NCI-H2227 (cell line): ENCODE measurements around the gene DNASE2.
"Not testable (repeated sequence)": the region's sequence is repeated elsewhere in the genome, so short reads cannot be mapped to it uniquely, and the experiment has no call there.

Experiments used
- DNase-seq: peaks from one replicate; lab custom pipeline; 2025; ENCODE audit not compliant: unreplicated experiment; lab: John Stamatoyannopoulos, UW

The DNASE2 gene

DNA sequence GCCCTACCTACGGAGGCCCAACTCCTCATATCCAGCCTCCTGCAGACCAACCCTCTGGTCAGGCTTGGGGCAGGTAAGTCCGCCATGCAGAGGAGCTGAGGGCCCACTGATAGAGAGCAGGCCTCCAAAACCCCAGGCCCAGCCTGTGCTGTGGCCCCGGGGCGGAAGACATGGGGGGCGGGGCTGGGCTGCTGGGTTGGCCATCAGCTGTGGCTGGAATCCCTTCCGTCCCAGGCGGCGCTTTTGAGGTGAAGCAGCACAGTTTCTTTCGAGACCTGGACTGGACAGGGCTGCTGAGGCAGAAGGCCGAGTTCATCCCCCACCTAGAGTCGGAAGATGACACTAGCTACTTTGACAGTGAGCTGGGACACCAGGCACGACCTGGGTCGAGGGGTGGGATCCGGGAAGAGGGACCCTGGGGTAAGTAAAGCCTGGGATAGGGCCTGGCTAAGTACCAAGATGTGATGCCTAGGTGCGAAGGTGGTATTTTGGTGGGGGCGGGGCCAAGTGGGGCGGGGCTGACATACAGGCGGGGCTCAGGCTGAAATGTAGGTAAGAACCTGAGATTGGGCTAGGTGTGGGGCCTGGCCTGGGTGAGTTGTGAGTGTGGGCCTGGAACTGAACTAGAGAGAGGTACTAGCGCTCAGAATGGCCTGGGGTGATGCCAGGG lies 15.4 kb downstream of the DNASE2 start:
- DNase-seq: no peak

DNA sequence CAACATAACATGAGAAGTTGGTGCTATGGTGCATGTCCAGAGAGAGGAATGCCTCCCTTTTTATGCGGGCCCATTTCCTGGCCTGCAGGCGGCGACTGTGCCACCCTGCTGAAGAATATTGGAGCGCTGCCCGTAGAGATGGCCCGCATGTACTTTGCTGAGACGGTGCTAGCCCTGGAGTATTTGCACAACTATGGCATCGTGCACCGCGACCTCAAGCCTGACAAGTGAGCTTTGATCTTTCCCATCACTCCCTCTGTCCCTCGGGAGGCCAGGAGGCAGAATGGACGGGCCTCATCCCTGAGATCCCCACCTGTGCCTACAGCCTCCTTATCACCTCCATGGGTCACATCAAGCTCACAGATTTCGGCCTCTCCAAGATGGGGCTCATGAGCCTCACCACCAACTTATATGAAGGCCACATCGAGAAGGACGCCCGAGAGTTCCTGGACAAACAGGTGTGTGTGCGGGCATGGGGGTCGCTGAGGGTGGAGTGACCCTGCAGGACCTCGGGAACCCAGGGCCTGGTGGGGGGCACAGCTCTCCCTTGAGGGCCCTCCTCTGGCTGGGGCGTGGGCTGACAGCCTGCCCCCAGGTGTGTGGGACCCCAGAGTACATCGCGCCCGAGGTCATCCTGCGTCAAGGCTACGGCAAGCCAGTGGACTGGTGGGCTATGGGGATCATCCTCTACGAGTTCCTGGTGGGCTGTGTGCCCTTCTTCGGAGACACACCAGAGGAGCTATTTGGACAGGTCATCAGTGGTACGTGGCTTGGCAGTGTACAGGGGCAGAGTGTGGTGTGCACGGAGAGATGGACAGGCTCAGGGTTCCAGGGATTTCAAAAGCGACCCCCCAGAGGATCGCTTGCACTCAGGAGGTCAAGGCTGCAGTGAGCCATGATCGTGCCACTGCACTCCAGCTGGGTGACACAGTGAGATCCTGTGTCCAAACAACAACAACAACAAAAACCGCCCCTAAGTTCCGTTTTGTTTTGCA lies 16.2 kb downstream of the DNASE2 start:
- DNase-seq: no peak

DNA sequence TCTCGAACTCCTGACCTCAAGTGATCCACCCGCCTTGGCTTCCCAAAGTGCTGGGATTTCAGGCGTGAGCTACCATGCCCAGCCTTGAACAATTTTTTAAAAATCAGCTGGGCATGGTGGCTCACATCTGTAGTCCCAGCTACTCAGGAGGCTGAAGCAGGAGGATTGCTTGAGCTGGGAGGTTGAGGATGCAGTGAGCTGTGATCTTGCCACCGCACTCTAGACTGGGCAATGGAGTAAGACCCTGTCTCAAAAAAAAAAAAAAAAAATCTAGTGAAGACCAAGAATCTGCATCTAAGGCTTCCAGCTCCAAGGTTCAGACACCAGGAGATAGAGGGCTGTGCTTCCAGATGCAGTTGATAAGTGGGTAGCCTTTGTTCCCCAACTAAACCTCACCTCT lies 17.1 kb downstream of the DNASE2 start:
- no peak for DNase-seq

DNA sequence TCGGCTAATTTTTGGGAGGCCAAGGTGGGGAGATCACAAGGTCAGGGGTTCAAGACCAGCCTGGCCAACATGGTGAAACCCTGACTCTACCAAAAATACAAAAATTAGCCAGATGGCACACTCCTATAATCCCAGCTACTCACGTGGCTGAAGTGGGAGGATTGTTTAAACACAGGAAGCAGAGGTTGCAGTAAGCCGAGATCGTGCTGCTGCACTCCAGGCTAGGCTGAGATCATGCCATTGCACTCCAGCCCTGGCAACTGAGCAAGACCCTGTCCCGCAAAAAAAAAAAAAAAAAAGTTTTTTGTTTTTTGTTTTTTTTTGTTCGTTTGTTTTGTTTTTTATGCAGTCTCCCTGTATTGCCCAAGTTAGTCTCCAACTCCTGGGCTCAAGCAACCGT lies 21.7 kb downstream of the DNASE2 start:
- no peak for DNase-seq

DNA sequence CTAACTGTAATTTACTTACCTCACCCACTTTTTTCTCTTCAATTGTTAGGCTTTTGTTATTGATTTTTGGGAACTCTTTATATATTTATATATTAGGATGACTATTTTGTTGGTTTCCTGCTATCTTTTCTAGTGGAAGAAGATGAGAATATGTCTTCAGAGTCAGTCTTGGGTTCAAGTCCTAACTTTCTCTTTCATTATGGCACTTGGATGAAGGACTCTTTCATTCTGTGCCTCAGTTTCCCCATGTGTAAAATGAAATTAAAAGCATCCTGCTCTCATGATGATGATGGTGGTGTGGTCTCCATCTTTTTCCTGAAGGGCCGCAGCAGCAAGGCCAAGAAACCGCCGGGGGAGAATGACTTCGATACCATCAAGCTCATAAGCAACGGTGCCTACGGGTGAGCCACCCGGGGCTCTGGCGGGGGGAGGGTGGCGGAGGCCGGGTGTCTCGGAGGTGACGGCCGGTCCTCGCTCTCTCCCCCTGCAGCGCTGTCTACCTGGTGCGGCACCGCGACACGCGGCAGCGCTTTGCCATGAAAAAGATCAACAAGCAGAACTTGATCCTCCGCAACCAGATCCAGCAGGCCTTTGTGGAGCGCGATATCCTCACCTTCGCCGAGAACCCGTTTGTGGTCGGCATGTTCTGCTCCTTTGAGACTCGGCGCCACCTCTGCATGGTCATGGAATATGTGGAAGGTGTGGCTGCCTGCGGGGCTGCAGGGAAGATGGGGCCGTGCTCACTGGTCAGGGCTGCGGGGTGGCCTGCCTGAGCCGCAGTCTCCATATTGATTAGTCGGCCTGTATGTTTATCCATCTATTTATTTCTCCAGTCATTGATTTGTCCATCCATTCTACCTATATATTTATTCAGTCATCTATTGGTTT lies 23.0 kb downstream of the DNASE2 start:
- no peak for DNase-seq

DNA sequence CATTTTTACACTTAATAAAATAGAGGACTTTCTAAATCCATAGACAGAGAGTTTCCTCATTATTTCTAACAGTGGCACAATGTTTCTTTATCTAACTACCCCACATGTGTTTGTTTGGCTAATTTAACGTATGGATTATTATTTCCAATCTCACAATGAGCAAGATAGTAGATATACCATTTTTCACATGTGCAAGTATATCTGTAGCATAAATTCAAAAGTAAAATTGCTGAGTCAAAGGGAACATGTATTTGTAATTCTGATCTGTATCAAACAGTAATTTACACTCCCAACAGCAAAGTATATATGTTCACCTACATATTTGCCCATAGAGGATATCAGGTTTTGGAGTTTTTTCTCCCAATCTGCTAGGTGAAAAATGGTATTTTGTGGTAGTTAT lies 24.6 kb downstream of the DNASE2 start:
- no peak for DNase-seq

DNA sequence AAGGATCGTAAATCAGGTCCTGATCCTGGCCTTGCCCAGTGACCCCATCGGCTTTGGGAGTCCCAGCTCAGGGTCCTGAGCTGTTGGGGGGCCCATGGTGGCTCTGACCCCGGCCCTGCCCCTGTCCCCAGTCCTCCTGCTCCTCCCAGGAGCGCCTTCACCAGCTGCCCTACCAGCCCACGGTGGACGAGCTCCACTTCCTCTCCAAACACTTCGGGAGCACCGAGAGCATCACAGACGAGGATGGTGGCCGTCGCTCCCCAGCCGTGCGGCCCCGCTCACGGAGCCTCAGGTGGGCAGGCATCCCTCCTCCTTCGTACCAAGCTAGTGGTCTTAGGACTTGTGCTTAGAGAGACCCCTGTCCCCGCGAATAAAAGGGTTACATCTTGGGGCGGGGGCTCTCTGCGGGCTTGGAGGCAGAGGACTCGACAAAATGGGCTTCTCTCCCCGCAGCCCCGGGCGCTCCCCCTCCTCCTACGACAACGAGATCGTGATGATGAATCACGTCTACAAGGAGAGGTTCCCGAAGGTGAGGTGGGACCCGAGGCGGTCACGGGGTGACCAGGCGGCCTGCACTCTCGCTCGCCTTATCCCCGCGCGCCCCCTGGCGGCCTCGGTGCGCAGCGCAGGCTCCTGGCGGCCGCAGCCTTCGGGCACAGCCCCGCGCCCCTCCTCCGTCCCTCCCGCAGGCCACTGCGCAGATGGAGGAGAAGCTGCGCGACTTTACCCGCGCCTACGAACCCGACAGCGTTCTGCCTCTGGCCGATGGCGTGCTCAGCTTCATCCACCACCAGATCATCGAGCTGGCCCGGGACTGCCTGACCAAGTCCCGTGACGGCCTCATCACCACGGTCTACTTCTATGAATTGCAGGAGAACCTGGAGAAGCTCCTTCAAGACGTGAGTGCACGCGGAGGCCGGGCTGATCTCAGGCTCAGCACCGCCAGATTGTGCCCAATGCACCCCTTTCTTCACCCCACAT lies 33.8 kb downstream of the DNASE2 start:
- peak; percentile 82 for DNase-seq

DNA sequence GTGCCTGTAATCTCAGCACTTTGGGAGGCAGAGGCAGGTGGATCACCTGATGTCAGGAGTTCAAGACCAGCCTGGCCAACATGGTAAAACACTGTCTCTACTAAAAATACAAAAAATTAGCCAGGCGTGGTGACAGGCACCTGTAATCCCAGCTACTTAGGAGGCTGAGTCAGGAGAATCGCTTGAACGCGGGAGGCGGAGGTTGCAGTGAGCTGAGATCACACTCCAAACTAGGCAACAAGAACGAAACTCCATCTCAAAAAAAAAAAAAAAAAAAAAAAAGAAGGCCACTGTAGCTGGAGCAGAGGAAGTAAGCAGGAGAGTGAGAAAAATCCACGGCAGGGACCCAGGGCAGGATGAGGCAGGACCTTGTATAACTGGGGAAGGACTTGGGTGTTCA lies 34.6 kb downstream of the DNASE2 start:
- DNase-seq: not testable (repeated sequence)

DNA sequence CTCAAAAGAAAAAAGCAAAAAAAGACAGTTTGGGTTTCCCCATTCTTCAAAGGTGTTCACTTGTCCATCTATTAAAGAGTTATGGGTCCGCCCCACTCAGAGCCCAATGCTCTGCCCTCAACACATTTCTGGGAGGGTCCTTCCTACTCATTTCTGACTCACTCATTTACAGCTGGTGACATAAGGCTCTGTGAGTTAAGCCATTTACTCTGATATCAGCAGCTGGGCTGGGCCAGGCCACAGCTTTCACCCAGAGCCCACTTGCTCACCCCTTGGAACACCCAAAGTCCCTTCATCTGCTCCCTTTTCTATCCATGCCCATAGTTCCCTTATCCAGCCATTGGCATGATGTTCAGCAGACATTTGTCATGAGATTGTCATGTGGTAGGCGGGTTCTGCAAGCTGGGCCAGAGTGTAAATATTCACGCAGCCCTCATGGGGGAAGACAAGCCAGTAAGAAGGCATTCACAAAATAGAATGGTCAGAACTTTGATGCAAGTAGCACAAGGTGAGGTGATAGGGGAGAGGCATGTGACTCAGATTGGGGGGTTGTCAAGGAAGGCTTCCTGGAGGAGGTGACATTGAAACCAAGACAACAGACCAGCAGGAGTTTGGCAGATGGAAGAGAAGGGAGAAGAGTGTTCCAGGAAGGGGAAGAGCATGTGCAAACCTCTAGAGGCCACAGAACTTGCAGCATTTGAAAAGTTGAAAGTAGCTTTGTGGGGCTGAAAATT lies 37.1 kb downstream of the DNASE2 start:
- DNase-seq: no peak

DNA sequence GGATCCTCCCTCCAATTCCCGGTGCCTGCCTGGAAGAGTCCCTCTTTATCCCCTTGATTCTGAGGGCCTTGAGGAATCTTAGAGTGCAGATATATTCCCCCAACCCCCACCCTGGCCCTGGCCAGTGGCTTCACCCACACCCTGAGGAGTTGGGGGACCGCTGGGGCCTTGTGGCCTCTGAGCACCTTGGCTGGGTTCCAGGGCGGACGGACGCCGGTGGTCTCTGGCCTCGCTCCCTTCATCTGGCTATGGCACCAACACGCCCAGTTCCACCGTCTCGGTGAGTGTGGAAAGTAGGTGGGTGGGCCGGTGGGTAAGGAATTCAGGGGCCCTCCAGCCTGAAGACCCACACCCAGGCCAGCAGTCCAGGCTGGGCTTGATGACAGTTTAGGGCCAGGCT lies 37.9 kb downstream of the DNASE2 start:
- no peak for DNase-seq

DNA sequence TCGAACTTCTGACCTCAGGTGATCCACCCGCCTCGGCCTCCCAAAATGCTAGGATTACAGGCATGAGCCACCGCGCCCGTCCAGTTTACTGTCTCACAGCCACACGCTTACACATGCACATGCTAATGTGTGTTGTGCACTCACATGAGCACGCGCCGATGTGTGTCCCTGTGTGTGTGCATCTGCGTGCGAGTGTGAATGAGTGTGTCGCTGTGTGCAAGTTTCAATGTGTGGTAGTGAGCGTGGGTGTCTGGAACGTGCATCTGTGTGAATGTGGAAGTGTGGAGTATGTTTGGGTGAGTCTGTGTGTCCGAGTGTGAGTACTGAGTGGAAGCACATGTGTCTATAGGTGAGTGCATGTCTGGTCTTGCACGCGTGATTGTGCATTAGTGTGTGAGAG lies 38.7 kb downstream of the DNASE2 start:
- no peak for DNase-seq

DNA sequence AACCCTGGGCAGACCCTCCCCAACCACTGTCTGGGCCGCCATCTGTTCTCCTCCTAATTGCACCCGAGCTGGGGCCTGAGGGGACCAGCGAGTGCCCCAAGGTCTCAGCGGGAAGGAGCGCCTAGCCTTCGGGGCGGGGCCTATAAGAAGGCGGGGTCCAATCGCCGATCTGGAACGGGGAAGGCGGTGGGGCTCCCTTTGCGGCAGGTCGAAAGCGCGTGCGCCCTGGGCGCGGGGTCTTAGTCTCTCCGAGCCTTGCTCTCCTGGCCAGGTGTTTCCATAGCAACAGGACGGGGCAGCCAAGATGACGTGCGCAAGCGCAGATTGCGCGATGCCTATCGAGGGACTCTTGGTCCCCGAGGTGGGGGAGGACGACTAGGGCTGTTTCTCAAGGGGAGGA lies 40.2 kb downstream of the DNASE2 start:
- DNase-seq: peak; percentile 96

DNA sequence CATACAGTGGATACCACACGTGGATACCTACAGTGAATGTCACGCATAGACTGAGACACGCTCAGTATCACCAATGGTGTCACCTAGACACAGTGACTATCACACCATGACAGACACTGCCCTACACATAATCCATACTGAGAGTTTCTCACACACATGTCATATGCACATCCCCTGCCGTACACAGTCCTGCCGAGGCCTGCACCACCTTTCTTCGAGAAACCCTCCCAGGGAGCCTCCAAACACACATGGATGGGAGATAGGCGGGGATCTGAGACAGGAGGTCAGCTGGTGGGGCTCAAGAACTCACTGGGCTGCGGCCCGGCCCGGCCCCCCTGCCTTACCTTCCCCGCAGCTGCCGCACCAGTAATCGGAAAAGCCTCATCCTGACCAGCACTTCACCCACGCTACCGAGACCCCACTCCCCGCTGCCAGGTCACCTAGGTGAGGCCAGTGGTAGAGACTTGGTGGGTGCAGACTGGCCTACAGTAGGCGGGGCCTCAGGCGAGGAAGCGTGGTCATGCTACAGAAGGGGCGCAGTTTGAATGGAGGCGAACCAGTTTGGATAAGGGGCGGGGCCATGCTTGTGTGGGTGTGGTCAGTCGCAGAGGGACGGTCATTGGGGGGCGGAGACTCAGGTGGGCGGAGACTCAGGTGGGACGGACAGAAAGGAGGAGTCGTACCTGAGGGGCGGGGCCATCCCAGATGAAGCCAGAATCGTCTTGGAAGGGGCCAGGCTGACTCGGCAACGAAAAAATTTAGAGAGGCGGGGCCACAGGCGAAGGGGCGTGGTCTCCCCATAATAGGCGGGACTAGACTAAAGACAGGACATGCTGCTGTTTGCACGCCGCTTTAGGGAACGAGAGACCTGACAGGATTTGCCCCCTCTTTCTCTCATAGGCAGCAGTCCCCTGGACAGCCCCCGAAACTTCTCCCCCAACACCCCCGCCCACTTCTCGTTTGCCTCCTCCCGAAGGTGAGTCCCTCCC lies 40.9 kb downstream of the DNASE2 start:
- peak; percentile 81 for DNase-seq

DNA sequence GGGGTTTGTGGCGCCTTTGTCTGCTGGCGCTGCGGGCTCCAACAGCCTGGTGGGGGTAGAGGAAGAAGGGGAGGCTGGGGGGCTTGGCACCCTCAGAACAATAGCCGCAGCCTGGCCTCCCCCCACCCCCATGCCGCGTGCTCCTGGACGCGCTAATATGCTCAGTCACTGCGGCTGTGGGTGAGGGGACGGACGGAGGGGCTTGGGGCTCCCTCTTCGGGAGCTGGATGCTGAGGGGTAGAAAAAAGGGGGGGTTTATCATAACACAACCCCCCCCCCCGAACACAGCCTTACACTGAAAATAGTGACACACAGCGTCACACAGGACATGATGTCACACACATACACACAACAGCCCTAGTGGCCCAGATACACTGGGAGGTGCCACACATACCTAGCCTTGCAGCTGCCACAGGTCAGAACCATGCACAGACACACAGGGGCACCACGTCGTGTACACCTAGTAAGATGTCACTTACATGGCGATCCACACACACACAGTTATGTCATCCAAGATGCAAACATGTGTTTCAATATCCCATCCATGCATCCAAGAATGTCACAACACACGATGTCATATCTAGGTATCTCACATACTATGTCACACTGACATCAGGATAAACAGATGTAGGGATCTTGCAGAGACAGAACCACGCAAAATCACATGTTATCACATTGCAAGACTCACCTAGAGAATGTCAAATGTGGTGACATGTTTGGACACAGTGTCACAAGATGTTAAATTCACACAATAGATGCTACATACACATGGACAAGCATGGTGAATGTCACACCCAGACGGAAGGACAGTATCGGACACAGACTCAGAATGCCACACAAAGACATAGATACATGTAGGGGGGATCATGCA lies 42.1 kb downstream of the DNASE2 start:
- DNase-seq: peak; percentile 18

DNA sequence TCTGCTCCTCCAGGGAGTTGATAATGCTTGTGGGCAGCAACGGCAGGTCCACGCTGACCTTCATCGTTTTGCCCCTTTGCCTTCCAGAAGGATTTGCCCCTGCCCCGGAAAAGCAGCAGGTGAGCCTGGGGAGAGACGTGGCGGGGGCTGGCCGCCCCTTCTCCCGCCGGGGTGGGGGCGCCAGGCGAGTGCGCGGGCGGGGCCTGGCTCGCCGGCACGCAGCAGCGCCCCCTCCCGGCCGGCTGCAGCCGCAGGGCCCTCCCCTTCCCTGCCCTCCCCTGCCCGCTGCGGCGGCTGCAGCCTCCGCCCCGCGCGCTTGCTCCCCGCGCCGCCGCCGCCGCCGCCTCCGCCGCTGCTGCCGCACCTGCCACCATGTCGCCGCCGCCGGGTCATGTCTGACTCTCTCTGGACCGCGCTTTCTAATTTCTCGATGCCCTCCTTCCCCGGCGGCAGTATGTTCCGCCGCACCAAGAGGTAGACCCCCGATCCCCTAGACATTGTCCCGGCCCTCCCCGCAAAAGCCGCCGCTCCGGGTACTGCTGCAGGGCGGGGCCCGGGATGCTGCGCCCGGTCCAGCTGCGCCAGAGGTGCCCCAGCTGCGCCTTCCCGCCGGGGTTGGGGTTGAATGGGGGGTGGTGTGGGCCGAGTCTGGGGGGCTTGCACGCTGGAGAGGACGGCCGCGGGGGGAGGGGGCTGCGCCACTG lies 42.9 kb downstream of the DNASE2 start, which contains the start of gene MAST1:
MAST1 (plus strand) TSS at position 334 of the 704 bp plus-strand sequence; CDS start at position 392, 58 bp downstream.
- peak; percentile 73 for DNase-seq

DNA sequence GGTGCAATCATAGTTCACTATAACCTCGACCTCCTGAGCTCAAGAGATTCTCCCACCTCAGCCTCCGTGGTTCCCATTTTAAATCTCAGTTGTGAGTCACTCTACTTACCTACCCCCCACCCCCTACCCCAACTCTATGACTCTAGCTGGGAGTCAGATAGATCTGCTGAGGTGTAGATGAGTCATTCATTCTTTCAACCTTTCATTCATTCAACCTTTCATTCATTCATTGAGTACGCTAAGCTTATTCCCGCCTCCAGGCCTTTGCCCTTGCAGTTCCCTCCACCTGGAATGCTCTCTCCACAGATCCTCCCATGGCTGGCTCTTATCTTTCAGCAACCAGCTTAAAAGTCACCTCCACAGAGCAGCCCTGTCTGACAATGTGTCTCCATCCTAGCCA lies 44.0 kb downstream of the DNASE2 start:
- no peak for DNase-seq

DNA sequence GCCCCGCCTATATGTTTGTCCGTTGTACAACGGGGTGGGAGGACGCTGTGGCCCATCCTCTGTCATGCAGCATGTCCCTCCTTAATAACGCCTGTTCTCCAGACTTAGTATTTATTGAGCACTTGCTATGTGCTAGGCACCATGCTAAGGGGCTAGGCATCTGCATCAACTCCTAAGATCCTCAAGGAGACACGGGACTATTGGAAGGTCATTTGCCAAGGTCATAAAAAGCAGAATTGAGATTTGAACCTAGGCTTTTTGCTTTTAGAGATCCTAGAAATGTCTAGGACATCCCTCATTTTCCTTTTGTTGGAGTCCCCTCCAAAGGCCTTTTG lies 44.8 kb downstream of the DNASE2 start:
- no peak for DNase-seq
